ENCODE measurements around the gene ANXA6. TPM values are rescaled to one million over a fixed set of nuclear protein-coding genes. Genes with fewer than 3 reads are reported as not detected.

ANXA6 gene
- total RNA-seq, 2 experiments from 2014 or later = 518 to 538 TPM

DNA sequence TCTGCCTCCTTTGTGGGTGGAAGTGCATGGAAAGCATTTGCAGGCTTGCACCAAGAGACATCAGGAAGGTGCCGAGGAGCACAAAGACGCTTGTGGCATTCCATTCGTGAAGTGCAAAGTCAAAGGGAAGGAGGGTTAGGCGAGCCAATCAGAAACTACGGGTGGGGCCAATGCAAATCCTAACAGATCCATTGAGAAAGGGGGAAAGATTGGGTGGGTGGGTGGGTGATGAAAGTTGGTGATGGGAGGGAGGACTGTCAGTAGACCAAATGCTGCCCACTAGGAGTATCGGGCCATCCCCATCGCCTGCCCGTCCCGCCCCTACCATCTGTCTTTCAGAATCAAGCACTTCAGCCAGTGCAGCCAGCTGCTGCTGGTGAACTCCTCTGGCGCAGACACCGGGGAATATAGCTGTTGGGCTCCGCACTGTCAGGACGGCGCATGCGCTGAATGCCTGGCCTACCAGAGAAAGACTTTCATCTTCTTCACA lies 17.1 kb upstream of the ANXA6 start:
- Mint-ChIP-seq H3K27me3 (no peaks in the 10 kb centered on the region), H3K4me3 (no peak overlapping the region), H3K27ac (no peak overlapping the region), H3K9me3 (no peaks in the 10 kb centered on the region), H3K4me1 (peaks cover 6% of the 10 kb centered on the region), H3K36me3 (peaks cover 25% of the 10 kb centered on the region)
- DNase-seq (no peak), ATAC-seq (ENCODE audit: low read depth) (no peak)
- POLR2A ChIA-PET = no interaction called here

GRCh38 chr5:151173711-151174611 lies 16.4 kb upstream of the ANXA6 start:
- Mint-ChIP-seq H3K27ac (no peak overlapping the region), H3K27me3 (no peaks in the 10 kb centered on the region), H3K4me3 (no peak overlapping the region), H3K4me1 (peaks cover 6% of the 10 kb centered on the region), H3K9me3 (no peaks in the 10 kb centered on the region), H3K36me3 (peaks cover 20% of the 10 kb centered on the region)
- ATAC-seq (ENCODE audit: low read depth) = no peak
- POLR2A ChIA-PET = no interaction called here
- DNase-seq = no peak

- Mint-ChIP-seq H3K27me3 (no peaks in the 10 kb centered on the region), H3K36me3 (peaks cover 6% of the 10 kb centered on the region), H3K27ac (no peak overlapping the region), H3K4me1 (peaks cover 6% of the 10 kb centered on the region), H3K4me3 (no peak overlapping the region), H3K9me3 (no peaks in the 10 kb centered on the region)
- POLR2A ChIA-PET = no interaction called here
- DNase-seq (no peak), ATAC-seq (ENCODE audit: low read depth) (no peak)
Measured at GRCh38 chr5:151171529-151171928, 13.9 kb upstream of the ANXA6 start.

GRCh38 chr5:151168602-151169344 lies 11.2 kb upstream of the ANXA6 start:
- no peak overlapping the region for H3K4me3 Mint-ChIP-seq
- peaks cover 12% of the 10 kb centered on the region for H3K4me1 Mint-ChIP-seq
- DNase-seq (no peak), ATAC-seq (ENCODE audit: low read depth) (no peak)
- no peaks in the 10 kb centered on the region for H3K36me3 Mint-ChIP-seq
- H3K27ac Mint-ChIP-seq = no peak overlapping the region
- H3K9me3 Mint-ChIP-seq = no peaks in the 10 kb centered on the region
- POLR2A ChIA-PET = interaction anchor here (0.6 kb wide), 1 partner anchor 83 kb away, joined by 5 read pairs; no protein-coding TSS in a partner anchor
- peaks cover 2% of the 10 kb centered on the region for H3K27me3 Mint-ChIP-seq

DNA sequence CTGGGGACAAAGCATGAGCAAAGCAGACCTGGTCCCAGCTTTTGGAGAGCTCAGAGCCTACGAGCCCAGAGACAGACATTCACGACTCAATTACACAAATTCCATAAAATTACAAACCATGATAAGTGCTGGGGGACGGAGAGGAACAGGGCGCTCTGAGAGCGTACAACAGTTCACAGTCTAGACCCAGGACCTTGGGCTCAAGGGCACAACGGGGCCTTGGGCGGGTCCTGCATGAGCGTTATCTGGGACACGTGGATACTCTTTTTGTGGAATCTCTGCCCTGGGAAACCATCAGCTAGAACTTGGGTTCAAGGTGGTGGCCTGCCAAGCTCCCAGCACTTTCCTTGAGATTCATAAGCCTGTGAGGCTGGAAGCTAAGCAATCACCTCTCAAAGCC lies 9.4 kb upstream of the ANXA6 start:
- H3K4me1 Mint-ChIP-seq = peaks cover 14% of the 10 kb centered on the region
- peaks cover 4% of the 10 kb centered on the region for H3K27me3 Mint-ChIP-seq
- no peak for ATAC-seq (ENCODE audit: low read depth)
- DNase-seq = no peak
- POLR2A ChIA-PET = interaction anchor here (1.0 to 1.2 kb wide), 3 partner anchors 41 to 48 kb away, joined by 3 read pairs; no protein-coding TSS in a partner anchor
- H3K9me3 Mint-ChIP-seq = no peaks in the 10 kb centered on the region
- no peak overlapping the region for H3K27ac Mint-ChIP-seq
- H3K4me3 Mint-ChIP-seq = no peak overlapping the region
- H3K36me3 Mint-ChIP-seq = no peaks in the 10 kb centered on the region

- Mint-ChIP-seq H3K4me1 (peaks cover 8% of the 10 kb centered on the region), H3K27me3 (peaks cover 4% of the 10 kb centered on the region), H3K4me3 (no peak overlapping the region), H3K27ac (no peak overlapping the region), H3K36me3 (no peaks in the 10 kb centered on the region), H3K9me3 (no peaks in the 10 kb centered on the region)
- ATAC-seq (ENCODE audit: low read depth) (peak; percentile 94), DNase-seq (peak; percentile 72)
- POLR2A ChIA-PET = interaction anchor here (0.6 to 1.8 kb wide), 8 partner anchors 9 to 381 kb away, joined by 3 to 16 read pairs (median 3); partner anchors contain the start of genes CCDC69 and GM2A
Measured at GRCh38 chr5:151164687-151165392, 7.3 kb upstream of the ANXA6 start.

DNA sequence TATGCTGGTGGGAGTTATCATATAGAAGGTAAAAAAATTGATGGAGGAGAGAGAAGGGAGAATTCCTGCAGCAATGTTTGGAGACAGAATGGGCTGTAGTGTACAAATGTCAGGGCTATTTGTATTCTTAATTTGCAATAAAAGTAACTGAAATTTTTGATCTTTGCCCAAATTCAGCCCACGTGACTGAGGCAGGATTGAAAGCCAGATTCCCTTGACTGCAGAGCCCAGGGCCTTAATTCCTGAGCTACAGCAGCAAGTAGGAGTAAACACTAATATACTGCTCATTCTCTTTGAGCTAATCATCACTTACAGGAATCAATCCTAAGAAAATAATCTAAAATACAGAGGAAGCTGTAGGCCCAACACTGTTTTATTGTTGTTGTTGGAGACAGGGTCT lies 5.2 kb upstream of the ANXA6 start:
- no peak overlapping the region for H3K27ac Mint-ChIP-seq
- ATAC-seq (ENCODE audit: low read depth) = no peak
- H3K4me3 Mint-ChIP-seq = no peak overlapping the region
- POLR2A ChIA-PET = interaction anchor here (0.8 kb wide), 1 partner anchor 14 kb away, joined by 3 read pairs; no protein-coding TSS in a partner anchor
- no peak for DNase-seq
- H3K4me1 Mint-ChIP-seq = peaks cover 18% of the 10 kb centered on the region
- H3K9me3 Mint-ChIP-seq = no peaks in the 10 kb centered on the region
- H3K36me3 Mint-ChIP-seq = no peaks in the 10 kb centered on the region
- H3K27me3 Mint-ChIP-seq = peaks cover 4% of the 10 kb centered on the region

GRCh38 chr5:151159649-151160373 lies 2.2 kb upstream of the ANXA6 start:
- Mint-ChIP-seq H3K27ac (no peak overlapping the region), H3K4me1 (peaks cover 28% of the 10 kb centered on the region), H3K9me3 (no peaks in the 10 kb centered on the region), H3K27me3 (peaks cover 2% of the 10 kb centered on the region), H3K36me3 (peaks cover 4% of the 10 kb centered on the region), H3K4me3 (no peak overlapping the region)
- ATAC-seq (ENCODE audit: low read depth) (no peak), DNase-seq (no peak)
- POLR2A ChIA-PET = interaction anchor here (0.7 kb wide), 1 partner anchor 351 kb away, joined by 3 read pairs; no protein-coding TSS in a partner anchor

DNA sequence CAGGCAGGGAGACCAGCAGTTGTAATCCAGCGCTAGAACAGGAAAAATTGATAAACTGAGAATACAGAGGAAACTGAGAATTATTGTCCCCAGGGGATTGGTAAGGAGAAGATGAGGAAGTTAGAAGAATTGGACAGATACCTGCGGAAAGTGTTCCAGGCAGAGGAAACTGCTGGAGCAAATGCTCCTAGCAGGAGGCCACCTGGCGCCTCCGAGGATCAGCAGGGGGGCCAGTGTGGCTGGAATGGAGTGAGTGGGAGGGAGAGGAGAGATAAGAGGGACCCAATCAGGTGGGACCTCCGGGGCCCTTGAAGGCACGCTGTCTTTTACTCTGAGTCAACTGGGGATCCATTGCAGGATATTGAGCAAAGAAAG lies 695 bp upstream of the ANXA6 start:
- POLR2A ChIA-PET = interaction anchor here (0.6 to 3.2 kb wide), 10 partner anchors 13 to 456 kb away, joined by 3 to 29 read pairs (median 4); partner anchors contain the start of genes CCDC69 and IRGM
- H3K4me1 Mint-ChIP-seq = peaks cover 37% of the 10 kb centered on the region

GRCh38 chr5:151156507-151157420 lies 815 bp downstream of the ANXA6 start:
- Mint-ChIP-seq H3K27ac (peak overlapping the region; percentile 95), H3K4me3 (peak overlapping the region; percentile 97), H3K27me3 (no peaks in the 10 kb centered on the region), H3K4me1 (peaks cover 51% of the 10 kb centered on the region), H3K36me3 (peaks cover 22% of the 10 kb centered on the region), H3K9me3 (no peaks in the 10 kb centered on the region)
- ATAC-seq (ENCODE audit: low read depth) (peak; percentile 11), DNase-seq (peak; percentile 55)
- POLR2A ChIA-PET = interaction anchor here (1.0 to 3.2 kb wide), 9 partner anchors 8 to 310 kb away, joined by 3 to 29 read pairs (median 6); partner anchors contain the start of genes CCDC69 and IRGM

More for the DNA sequence above, 695 bp upstream of the ANXA6 start:
- peaks cover 15% of the 10 kb centered on the region for H3K36me3 Mint-ChIP-seq
- H3K4me3 Mint-ChIP-seq = peak overlapping the region; percentile 97
- H3K9me3 Mint-ChIP-seq = no peaks in the 10 kb centered on the region
- ATAC-seq (ENCODE audit: low read depth) (no peak), DNase-seq (no peak)
- peak overlapping the region; percentile 95 for H3K27ac Mint-ChIP-seq
- peaks cover 2% of the 10 kb centered on the region for H3K27me3 Mint-ChIP-seq

DNA sequence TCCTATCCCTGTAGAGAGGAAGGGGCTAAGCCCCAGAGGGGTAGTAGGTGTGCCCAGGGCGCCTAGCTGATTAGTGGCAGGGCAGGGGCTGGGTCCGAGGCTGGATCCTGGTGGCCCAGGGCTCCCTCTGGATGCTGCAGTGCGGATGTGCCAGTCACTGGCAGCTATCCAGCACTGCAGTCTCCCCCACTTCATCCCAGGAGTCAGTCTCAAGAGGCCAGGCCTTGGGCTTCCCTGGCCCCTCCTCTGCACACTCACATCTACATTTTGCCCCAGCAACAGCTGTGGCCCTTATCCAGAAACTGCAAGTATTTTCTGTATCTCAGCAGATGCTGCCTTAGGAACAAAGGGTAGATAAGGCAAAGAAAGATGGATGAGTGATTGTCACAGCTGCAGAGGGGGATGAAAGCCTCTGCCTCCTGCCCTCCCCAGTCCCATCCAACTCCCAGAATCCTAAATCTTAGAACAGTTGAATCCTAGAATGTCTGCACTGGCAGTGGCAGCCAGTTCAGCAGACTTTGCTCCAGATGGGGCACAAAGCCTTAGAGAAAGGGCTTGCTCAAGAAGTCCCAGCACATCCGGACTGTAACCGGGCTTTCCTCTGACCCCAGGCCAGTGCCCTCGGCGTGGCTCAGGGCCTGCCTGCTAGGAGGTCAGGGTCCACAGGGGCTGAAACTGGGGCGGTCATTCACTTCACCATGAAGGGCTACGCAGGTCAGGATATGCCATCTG lies 1.6 kb downstream of the ANXA6 start:
- POLR2A ChIA-PET = interaction anchor here (0.8 to 3.2 kb wide), 5 partner anchors 9 to 58 kb away, joined by 3 to 29 read pairs (median 6); no protein-coding TSS in a partner anchor
- Mint-ChIP-seq H3K27ac (peak overlapping the region; percentile 95), H3K4me1 (peaks cover 59% of the 10 kb centered on the region), H3K27me3 (no peaks in the 10 kb centered on the region), H3K9me3 (no peaks in the 10 kb centered on the region), H3K36me3 (peaks cover 25% of the 10 kb centered on the region), H3K4me3 (peak overlapping the region; percentile 97)
- ATAC-seq (ENCODE audit: low read depth) (peak; percentile 25), DNase-seq (peak; percentile 57)
